ENCODE results near the gene SCAPER. TPM values are rescaled to one million over a fixed set of nuclear protein-coding genes. Genes with fewer than 3 reads are reported as not detected.
"Not testable (repeated sequence)": the region's sequence is repeated elsewhere in the genome, so short reads cannot be mapped to it uniquely, and the experiment has no call there.

The SCAPER gene
- total and polyA plus RNA-seq, 10 of the 15 experiments (the other 5 are each of a cell fraction or from before 2014, with no cell fraction given): 1.0 to 7.7 (median 3.9) TPM

GRCh38 chr15:76887280-76888141 lies 17.6 kb downstream of the SCAPER start:
- BruUV-seq (replicated peaks); DNase-seq (ENCODE audit: low read depth, low spot score); FAIRE-seq; ATAC-seq; H3K4me1 ChIP-seq (ENCODE audit: control insufficient read depth, insufficient read depth, low read length); H2AFZ ChIP-seq (ENCODE audit: control insufficient read depth, low read depth, low read length); H3K9me3 ChIP-seq (replicated peaks; ENCODE audit: control insufficient read depth, insufficient read depth, low read length); intact Hi-C loops (cut with micrococcal nuclease; ENCODE audit: unreplicated experiment); H3K9ac ChIP-seq (ENCODE audit: control insufficient read depth, insufficient read depth, low read length); H3K79me2 ChIP-seq (ENCODE audit: control insufficient read depth, insufficient read depth, low read length); H3K27me3 ChIP-seq (replicated peaks in 1 of 2; ENCODE audit: control insufficient read depth in 2 of 2, insufficient read depth in 2 of 2, low read length in 1 of 2); H3K27ac ChIP-seq (ENCODE audit: control insufficient read depth, insufficient read depth); H4K20me1 ChIP-seq (ENCODE audit: control insufficient read depth, insufficient read depth); SMC1A ChIA-PET (ENCODE audit: uncharacterized antibody, unreplicated experiment); H3K4me2 ChIP-seq (ENCODE audit: control insufficient read depth, insufficient read depth); POLR2A ChIA-PET; H3K36me3 ChIP-seq (ENCODE audit: control insufficient read depth in 2 of 2, insufficient read depth in 2 of 2, low read length in 1 of 2); in situ Hi-C loops (cut with MboI); RAD21 ChIA-PET (ENCODE audit: unreplicated experiment); H3K4me3 ChIP-seq; CTCF ChIA-PET: not testable (repeated sequence)
- WGBS (ENCODE audit: insufficient coverage, insufficient replicate concordance, low lambda C conversion rate, missing lambda C conversion rate): 85% methylated on average over 14 of the region's 14 CpGs

DNA sequence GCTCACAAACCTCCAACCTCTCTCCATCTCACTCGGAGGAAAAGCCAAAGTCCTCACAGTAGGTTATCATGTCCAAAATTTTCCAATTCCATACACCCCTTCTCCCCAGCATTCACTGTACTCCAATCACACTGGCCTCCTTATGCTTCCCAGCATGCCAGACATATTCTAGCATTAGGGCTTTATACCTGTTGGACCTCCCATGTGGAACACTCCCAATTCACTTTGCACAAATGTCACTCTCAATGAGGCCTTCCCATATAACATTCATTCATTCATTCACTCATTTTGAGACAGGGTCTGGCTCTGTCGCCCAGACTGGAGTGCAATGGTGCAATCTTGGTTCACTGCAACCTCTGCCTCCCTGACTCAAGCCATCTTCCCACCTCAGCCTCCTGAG lies 19.9 kb downstream of the SCAPER start:
- no peak for FAIRE-seq
- Histone ChIP-seq H3K4me1 (ENCODE audit: control insufficient read depth, insufficient read depth, low read length) (no peaks in the 10 kb centered on the region), H3K27me3 (replicated peaks in 1 of 2; ENCODE audit: control insufficient read depth in 2 of 2, insufficient read depth in 2 of 2, low read length in 1 of 2) (no peaks in the 10 kb centered on the region), H2AFZ (ENCODE audit: control insufficient read depth, low read depth, low read length) (no peak overlapping the region), H3K9me3 (replicated peaks; ENCODE audit: control insufficient read depth, insufficient read depth, low read length) (peaks cover 1% of the 10 kb centered on the region; the same call in 2 of the 3 replicates), H3K36me3 (ENCODE audit: control insufficient read depth in 2 of 2, insufficient read depth in 2 of 2, low read length in 1 of 2) (no peaks in the 10 kb centered on the region), H4K20me1 (ENCODE audit: control insufficient read depth, insufficient read depth) (0 out of 2 replicates have a peak, but pooled peaks cover 3% of the 10 kb centered on the region), H3K4me3 (no peak overlapping the region), H3K9ac (ENCODE audit: control insufficient read depth, insufficient read depth, low read length) (no peak overlapping the region), H3K4me2 (ENCODE audit: control insufficient read depth, insufficient read depth) (no peak overlapping the region), H3K27ac (ENCODE audit: control insufficient read depth, insufficient read depth) (no peak overlapping the region), H3K79me2 (ENCODE audit: control insufficient read depth, insufficient read depth, low read length) (no peaks in the 10 kb centered on the region)
- ChIA-PET SMC1A (ENCODE audit: uncharacterized antibody, unreplicated experiment) (no interaction called here), POLR2A (no interaction called here), CTCF (no interaction called here), RAD21 (ENCODE audit: unreplicated experiment) (no interaction called here)
- WGBS (ENCODE audit: insufficient coverage, insufficient replicate concordance, low lambda C conversion rate, missing lambda C conversion rate): 100% methylated on average over 2 of the region's 2 CpGs
- in situ Hi-C loops (cut with MboI): no loop called here
- no peak for ATAC-seq
- no peak for DNase-seq (ENCODE audit: low read depth, low spot score)
- no TSS peak for BruUV-seq (replicated peaks)
- intact Hi-C loops (cut with micrococcal nuclease; ENCODE audit: unreplicated experiment): no loop called here
- TF ChIP-seq SREBF2 (IDR thresholded peaks at IDR 0.05; ENCODE audit: low read length) (no peak), SIN3A (IDR thresholded peaks at IDR 0.05; ENCODE audit: low read depth, low read length) (no peak), ZNF384 (IDR thresholded peaks at IDR 0.05; ENCODE audit: borderline replicate concordance, low read depth, low read length) (no peak), MEF2B (IDR thresholded peaks at IDR 0.05; ENCODE audit: partially characterized antibody, poor library complexity, severe bottlenecking) (no peak), POLR2AphosphoS2 (IDR thresholded peaks at IDR 0.05; ENCODE audit: low read depth, low read length) (no peak), CHD2 (IDR thresholded peaks at IDR 0.05; ENCODE audit: borderline replicate concordance, low read depth, low read length) (no peak), WRNIP1 (IDR thresholded peaks at IDR 0.05; ENCODE audit: borderline replicate concordance, low read depth, low read length) (no peak), RBBP5 (conservative IDR thresholded peaks at IDR 0.05) (no peak), ZNF274 (IDR thresholded peaks at IDR 0.05; ENCODE audit: insufficient read depth, insufficient read length) (no peak), IKZF2 (IDR thresholded peaks at IDR 0.05) (no peak)
- TF ChIP-seq, protein P1, sequence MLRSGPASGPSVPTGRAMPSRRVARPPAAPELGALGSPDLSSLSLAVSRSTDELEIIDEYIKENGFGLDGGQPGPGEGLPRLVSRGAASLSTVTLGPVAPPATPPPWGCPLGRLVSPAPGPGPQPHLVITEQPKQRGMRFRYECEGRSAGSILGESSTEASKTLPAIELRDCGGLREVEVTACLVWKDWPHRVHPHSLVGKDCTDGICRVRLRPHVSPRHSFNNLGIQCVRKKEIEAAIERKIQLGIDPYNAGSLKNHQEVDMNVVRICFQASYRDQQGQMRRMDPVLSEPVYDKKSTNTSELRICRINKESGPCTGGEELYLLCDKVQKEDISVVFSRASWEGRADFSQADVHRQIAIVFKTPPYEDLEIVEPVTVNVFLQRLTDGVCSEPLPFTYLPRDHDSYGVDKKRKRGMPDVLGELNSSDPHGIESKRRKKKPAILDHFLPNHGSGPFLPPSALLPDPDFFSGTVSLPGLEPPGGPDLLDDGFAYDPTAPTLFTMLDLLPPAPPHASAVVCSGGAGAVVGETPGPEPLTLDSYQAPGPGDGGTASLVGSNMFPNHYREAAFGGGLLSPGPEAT (IDR thresholded peaks at IDR 0.05; ENCODE audit: low read depth): no peak
- TF ChIP-seq, protein P2, sequence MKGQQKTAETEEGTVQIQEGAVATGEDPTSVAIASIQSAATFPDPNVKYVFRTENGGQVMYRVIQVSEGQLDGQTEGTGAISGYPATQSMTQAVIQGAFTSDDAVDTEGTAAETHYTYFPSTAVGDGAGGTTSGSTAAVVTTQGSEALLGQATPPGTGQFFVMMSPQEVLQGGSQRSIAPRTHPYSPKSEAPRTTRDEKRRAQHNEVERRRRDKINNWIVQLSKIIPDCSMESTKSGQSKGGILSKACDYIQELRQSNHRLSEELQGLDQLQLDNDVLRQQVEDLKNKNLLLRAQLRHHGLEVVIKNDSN (IDR thresholded peaks at IDR 0.05; ENCODE audit: borderline replicate concordance, extremely low read length, insufficient read depth, low read depth, low read length): no peak
- TF ChIP-seq, protein P3, sequence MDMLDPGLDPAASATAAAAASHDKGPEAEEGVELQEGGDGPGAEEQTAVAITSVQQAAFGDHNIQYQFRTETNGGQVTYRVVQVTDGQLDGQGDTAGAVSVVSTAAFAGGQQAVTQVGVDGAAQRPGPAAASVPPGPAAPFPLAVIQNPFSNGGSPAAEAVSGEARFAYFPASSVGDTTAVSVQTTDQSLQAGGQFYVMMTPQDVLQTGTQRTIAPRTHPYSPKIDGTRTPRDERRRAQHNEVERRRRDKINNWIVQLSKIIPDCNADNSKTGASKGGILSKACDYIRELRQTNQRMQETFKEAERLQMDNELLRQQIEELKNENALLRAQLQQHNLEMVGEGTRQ (IDR thresholded peaks at IDR 0.05; ENCODE audit: borderline replicate concordance, low read depth, low read length): no peak

All from GM12878 (cell line).